Fibroblast of skin of scalp (primary cell): ENCODE data around the gene DENND11.
"Not testable (repeated sequence)": the region's sequence is repeated elsewhere in the genome, so short reads cannot be mapped to it uniquely, and the experiment has no call there.

ENCODE experiments used
- DNase-seq: peaks from one replicate; pipeline ENCODE4 v3.0.0-alpha.2; 2013

Gene DENND11

DNA sequence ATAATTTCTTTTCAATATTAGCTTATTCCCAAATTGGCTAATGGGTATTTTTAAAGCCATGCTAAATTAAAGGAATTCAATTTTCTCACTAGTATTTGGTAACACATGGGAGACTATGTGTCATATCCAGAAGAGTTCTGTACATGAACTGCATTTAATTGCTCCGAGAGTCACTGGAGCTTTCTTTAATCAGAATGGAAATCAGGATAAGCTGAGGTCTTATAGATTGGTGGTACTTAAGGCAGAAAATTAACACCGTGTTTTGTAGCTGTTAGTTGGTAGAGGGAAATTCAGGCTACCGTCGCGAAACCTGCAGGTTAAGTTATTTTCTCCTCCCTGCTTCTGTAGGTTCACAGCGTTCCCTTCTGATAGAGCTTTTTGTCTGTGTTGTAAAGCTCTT, 6.4 kb upstream of the DENND11 start, which contains the start of gene WEE2:
WEE2 (plus strand) TSS at position 3 of the 400 bp plus-strand sequence. CDS start 406 bp downstream, outside the sequence.
- DNase-seq = no peak

DNA sequence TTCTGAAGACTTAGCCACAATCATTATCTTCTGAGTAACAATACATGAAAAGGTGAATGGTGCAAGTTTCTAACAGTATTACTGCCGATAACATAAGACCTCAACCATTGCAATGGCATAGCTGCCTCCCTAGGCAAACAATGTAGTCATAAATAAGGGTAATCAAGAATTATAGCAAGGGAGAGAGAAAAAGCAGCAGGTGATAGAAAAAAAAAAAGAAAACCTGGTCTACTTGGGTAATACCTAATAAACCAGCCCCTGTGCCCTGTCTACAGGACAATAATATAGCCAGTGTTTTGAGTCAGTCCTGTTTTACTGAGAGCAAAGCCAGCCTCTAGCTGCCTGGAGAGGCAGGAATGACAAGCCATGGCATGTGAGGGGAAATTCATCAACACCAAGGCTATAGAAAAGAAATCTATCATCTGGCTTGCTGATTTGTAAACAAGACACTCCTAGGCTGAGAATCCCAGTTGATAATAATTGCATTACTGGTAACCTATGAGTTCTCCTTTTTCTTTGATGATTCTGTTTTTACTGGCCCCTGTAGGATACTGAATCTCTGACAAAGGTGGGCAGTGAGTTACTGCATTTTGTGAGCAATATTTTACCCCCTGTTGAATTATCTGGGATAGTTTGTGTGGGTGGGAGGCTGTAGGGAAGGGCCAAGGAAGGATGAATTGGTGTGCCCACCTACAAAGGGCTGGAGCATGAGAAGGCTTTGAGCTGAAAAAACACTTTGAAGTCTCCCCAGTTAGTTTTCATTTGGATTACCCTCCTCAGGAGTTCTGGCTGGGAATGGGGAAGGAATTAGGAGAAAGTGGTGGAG, 4.5 kb upstream of the DENND11 start:
- no peak for DNase-seq

DNA sequence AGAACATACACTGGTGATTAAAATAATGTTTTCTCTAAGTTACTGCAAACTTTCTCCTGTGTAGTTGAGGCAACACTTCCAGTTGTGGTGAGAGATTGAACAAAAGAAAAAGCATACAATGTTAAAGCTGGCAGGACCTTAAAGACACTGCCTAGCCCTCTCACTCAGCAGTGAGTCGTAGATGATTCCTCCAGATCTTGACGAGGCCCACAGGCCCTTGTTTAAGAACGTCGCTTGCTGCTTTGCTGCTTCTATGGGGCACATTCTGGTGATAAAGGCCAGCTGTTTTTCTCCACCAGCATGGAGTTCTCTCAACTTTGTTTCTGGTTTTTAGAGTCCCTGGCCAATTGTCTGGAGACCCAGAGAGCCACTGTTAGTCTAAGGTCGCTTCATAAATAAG, 2.8 kb upstream of the DENND11 start:
- DNase-seq = no peak

DNA sequence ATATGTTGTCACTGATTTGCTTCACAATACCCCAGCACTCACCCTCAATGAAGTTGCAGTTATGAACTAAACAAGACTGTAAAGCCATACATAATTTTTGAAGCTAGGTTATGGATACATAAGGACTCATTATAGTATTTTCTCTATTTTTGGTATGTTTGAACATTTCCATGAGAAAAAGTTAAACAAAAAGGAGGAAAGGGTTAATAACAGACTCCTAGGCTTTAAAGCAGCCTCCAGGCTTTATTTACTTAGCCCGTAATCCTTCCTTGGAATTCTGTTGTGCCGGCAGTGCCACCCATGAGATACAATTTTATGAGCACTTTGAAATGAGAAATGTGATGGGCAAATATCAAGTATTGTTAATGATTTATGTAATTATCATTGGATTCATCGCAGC, 2.1 kb upstream of the DENND11 start:
- DNase-seq = no peak

DNA sequence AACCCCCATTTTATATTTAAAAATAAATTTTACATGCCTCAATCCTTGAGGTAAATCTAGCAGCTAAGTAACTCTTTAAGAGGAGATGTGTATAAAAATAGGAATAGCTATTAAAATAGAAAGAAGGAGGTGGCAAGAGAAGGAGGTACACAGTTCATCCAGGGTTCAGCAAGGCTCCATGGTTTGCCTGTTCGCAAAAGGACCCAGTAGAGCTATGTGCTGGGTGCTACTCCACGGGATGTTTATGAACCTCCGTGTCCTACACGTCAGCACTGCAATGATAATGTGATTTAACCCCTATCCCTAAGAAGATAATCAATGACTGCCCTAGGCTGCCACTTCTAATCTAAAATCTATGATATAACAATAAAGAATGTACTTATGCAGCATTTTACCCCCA, 926 bp upstream of the DENND11 start:
- no peak for DNase-seq

DNA sequence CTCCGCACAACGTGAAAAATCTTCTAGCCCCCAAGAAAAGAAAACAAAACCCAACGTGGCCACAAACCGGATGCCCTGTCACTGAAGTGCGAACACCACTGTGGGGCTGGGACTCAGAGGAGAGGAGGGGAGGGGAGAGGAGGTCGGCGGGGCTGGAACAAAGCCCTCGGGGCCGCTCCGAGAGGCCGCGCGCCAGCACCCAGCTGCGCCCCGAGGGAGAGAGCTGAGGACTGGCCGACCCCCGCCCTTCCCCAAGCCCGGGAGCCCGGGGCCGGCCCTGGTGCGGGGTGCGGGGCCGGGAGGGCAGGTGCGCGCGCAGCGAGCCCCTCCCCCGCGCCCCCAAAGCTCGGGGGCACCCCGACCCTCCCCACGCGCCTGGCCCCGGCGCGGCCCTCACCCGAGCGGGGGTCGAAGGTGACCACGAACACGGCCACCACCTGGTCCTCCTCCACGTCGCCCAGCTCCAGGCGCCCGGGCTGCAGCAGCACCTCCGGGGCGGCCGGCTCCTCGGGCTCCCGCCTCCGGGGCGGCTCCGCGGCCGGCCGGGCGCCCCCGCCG, 398 bp downstream of the DENND11 start:
- peak; percentile 27 for DNase-seq

DNA sequence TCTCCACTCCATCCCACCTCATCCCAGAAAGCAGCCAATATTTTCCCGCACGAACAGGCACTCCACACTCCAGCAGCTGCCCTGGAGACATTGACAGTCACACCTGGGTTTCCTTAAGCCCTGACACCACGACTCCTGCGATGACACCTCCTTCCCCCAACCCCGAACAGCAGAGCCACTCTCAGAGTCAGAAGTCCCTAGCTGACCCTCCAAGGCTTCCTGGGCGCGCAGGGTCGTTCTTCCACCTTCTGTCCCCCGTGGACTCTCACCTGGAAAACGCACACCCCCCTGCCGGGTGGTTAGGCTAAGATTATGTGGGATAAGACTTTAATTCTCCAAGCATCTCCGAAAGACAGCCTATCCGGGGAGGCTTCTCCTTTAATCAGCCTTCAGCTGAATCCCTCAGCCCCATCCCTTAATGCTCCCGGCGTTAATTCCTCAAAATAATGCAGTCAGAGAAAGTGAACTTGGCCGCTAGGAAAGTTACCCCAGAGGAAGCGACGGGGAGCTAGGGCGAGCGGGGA, 1.1 kb downstream of the DENND11 start:
- DNase-seq = no peak

DNA sequence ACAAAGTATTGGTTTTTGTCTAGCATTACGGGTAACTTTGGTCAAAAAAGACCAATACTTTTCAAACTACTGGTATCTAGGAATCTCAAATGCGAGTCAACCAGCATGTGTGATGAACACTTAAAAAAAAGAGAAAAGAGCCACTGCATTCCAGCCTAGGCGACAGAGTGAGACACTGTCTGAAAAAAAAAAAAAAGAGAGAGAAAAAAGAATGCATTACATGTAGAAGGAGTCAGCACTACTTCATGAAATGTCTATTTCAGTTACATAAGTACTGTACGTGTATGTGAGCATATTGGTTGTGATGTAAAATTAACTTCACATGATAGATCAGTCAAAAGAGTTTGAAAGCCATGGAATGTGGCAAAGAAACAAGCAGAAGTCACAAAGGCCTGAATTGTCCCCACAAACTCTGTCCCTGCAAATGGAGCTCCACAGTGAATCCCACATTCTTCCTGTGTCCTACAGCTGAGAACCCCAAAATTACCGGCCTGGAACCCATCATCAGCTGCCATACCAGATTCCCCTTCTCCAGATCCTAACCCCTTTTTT, 1.6 kb downstream of the DENND11 start:
- DNase-seq = peak; percentile 32

DNA sequence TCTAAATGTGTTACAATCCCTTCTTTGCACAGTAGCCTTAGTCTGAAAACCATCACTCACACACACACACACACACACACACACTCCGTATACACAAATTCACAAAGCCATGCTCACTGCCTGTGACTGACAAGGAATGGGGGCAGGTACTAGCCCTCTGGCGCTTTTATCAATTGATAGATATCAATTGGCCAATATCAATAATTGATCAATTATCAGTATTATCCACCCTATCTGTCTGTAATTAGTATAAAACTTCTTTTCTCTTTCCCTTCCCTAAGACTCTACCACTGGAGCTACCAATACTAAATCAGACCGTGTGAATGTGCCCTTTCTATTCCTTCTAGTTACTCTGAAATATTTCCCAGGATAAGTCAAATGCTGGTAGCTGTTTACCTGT, 2.1 kb downstream of the DENND11 start:
- DNase-seq = no peak

DNA sequence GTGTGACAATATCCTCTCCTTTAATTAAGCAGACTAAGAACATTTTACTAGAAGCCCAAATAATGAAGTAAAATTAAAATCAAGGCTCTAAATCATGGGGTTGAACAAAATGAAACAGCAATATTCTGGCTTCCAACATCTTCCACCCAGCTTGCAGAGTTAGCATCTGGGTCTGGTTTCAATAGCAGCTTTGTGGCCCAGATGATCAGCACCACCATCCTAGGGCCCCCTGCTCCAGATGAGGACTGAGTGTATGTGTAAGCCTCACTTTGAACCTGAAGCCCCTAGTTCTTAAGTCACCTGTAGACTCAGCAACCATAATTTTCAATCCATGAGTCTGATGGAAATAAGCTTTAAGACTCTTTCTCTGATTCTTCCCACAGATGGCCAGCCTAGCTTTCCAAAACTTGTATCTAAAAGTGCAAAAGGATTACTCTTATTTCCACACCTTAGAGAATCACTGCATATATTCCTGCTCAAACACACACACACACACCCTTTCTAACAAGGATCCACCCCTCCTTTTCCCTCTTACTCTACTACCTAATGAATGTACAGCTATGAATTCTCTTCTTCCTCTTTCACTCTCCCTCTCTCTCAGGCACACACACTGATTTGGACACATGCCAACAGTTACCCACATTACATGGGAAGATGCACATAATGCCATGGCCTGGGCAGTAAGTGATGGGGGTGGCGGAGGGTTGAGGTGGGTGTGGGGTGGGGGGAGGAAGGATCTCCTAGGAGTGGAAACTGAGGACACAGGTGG, 3.5 kb downstream of the DENND11 start:
- DNase-seq = no peak

DNA sequence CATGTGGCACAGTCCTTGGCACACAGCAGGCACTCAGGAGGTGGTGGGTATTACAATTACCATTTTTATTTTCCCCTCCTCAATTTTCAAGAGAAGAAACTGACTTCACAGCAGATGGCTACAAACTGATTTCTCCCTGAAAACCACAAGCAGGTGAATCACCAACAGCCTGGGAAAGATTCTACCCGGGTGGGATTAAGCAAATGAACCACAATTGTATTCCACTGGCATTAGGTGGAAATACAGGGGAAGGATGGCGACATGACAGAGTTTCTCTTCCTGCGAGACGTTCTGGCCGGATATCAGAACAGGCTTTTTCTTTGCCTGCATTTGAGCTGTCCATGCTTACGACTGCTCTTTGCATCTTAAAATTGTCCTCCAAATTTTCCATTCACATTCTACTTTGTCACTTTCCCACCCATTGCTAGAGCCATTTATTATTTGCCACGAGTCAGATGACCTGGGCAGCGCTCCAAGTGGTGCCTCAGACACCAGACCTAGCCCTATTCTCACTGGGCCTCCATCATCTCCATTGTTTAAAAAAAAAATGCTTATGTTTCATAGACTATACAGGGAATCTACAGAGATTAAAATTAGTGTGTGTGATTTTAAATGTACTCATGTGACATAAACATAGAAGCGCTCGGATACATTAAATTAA, 4.6 kb downstream of the DENND11 start:
- peak; percentile 17 for DNase-seq

DNA sequence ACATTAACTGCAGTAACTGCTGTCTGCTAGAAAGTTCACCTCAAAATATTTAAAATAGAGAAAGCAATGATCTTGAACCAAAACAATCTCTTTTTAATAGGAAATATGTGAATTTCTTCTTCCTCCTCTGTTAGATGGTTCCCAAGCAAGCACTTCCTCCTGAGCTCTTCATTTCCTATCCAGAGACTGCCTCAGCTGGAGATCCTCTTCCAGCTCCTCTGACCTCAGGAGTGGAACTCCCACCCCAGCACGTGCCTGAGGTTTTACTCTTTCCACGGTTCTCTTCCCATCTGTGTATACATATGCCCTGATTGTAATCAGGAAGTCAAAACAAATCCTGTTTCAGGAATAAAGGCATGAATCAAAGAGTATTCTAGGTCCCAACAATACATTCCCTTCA, 5.6 kb downstream of the DENND11 start:
- no peak for DNase-seq

DNA sequence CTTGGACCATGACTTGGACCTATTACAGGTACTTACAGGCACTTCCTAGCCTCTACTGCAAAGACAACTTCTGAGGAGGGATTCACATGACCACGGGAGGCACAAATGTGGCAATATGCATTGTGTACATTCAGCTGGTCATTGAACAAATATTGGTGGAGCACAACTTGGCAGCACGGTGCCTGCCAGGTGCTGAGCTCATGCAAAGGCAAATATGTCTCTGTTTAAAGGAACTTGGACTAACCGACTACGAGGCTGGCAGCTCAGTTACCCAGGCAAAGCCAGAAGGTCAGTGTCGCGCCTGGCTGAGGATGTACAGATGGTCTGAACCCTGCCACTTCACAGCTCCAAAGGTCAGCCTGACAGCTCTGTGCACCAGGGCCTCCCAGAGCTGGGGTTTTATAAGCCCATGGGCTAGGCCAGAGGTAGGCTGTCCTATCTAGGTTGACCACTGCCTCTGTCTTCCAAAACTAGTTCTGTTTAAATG, 6.1 kb downstream of the DENND11 start:
- no peak for DNase-seq

DNA sequence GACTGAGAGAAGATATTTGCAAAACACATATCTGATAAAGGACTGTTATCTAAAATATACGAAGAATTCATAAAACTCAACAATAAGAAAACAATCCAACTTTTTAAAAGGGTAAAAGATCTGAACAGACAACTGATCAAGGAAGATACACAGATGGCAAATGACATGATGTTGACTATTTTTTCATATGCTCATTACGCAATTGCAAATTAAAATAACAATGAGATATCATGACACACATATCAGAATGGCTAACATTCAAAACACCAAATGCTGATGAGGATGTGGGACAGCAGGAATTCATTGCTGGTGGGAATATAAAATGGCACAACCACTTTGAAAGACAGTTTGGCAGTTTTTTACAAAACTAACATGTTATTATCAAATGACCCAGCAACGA, 8.9 kb downstream of the DENND11 start:
- no peak for DNase-seq

DNA sequence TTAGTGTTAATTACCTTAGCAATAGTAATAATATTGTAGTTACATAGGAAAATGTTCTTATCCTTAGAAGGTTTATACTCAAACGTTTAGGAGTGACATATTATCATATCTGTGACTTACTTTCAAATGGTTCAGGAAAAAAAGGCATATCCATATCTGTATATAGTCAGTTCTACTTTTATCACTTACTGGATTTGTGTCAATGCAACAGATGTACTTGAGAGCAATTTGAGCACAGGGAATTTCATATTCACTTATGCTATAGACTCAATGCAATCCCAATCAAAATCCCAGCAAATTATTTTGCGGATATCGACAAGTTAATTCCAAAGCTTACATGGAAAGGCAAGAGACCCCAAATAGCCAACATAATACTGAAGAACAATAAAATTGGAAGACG, 10.0 kb downstream of the DENND11 start:
- DNase-seq = no peak

DNA sequence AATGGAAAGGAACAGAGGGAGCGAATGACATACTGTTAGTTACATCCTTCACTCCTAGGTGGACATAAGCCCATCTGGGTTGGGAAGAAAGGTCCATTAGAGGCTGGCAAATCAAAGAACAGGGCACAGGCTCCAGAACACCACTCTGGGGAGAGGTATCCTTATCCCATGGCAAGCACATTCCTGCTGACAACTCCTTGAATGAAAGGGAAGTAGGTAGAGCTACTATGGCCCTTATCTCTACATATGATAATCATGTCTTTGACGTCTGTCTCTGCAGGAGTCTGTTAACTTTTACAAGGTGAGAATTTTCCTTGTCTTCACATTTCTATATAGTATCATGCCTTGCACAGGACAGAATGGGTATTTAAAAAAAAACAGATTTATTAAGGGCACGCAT, 10.4 kb downstream of the DENND11 start:
- no peak for DNase-seq

DNA sequence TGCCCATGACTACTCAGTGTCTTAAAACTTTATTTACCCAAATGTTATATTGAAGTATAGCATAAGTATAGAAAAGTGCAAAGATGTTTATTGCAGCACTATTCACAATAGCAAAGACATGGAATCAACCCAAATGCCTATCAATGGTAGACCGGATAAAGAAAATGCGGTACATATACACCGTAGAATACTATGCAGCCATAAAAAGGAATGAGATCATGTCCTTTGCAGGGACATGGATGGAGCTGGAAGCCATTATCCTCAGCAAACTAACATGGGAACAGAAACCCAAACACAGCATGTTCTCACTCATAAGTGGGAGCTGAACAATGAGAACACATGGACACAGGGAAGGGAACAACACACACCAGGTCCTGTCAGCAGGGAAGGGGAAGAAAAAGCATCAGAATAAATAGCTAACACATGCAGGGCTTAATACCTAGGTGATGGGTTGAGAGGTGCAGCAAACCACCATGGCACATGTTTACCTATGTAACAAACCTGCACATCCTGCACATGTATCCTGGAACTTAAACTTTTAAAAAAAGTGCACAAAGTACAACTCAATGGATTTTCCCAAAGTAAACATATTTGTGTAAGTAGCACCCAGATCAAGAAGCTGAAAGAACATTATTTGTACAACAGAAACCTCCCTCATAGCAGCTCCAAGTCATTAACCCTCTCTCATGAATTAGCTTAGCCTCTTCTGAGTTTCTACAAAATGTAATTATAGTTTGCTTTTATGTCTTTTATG, 12.7 kb downstream of the DENND11 start:
- DNase-seq = not testable (repeated sequence)

DNA sequence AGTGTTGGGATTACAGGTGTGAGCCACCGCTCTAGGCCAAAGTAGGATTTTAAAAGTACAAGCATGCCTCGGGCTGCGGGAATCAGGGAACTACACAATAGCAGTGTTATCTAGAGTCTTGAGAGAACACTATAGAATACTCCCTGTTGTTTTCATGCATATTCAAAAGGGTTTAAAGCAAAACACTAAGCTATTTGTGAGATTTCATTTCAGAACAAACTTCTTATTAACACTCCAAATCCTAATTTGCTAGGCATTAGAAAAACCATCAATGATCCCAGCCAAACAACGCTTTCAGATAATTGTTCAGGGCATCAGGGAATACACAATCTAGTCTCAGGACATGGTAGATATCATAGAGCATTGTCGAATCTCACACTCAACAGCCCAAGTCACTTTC, 13.9 kb downstream of the DENND11 start:
- no peak for DNase-seq

DNA sequence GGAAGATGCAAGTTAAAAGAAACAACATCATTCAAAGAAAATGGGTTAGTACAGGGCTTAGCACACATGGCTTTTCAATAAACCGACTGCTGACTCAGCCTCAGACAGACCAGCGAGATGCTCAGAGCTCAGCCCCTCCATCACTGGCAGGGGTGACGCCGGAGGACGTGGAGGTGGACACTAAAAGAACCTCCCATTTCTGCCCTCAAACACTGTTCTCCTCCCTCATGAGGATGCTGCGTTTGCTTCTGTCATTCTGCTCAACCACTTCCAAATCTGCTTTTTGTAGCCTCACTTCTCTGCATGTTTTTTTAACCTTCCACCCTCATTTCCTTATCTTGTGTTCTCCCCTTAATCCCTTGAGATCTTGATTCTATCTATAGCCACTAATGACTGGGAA, 15.3 kb downstream of the DENND11 start:
- no peak for DNase-seq

DNA sequence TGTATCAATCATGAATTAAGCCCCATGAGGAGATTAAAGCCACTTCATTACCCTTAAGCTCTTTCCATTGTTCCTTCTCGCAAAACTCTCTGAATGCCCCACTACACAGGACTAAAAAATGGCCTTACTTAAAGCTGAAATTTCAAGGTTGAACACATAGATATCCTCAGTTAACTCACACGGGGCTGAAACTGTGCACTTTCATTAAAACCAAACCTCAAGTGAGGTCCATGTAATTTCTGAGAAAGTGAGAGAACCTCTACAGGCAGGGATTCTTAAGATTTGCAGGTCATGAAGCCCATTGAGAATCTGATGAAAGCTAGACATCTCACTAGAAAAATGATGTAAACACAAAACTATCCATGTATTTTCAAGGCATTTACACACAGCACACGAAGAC, 15.9 kb downstream of the DENND11 start:
- no peak for DNase-seq

DNA sequence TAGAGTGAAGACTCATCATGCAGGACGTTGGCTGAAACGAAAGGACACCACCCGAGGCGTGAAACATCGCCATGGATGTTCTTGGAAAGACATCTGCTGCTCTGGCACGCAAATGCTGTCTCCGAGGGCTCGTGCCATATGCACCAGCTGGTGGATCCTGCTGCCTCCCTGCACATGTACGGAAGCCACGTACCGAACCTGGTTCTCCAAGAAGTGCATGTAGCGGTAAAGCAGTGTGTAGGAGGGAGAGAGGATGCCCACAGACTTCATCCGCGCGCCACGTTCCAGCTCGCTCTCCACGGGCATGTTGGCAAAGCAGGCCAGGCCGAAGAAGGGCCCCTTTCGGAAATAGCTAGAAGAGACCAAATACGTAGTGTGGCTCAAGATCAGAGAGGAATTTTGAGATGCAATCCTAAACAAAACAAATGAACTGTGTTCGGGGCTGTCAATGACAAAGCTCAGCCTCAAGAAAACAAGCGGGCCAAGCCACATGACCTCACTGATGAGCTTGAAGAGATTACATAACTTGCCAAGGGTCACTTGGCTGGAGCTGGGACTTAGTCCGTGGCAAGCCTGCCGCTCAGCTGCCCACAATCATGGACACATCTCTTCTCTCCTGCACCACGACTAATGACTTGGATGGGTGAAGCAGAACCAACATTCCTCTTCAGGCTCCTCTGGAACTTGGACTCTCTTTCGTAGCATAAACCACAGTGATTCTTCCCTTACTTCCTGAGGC, 16.5 kb downstream of the DENND11 start:
- no peak for DNase-seq
